GM13976 (cell line): ENCODE results near the gene KNDC1.
"Not testable (repeated sequence)": the region's sequence is repeated elsewhere in the genome, so short reads cannot be mapped to it uniquely, and the experiment has no call there.

Experiments used
- DNase-seq: peaks from one replicate; pipeline ENCODE4 v3.0.0; 2012; ENCODE audit warnings: low spot score
- in situ Hi-C: fragments of 300-500 bp; cut with MboI; formaldehyde crosslinking; loops from one replicate; pipeline ENCODE4 v1.12.0; 2022; ENCODE audit warnings: low sequenced_read_pairs, mixed read lengths, inconsistent platforms; ENCODE audit not compliant: unreplicated experiment
- TF ChIP-seq, protein P1 (sequence below): IDR thresholded peaks from 2 replicates; pipeline ENCODE4 v1.5.1; 2012; ENCODE audit warnings: borderline replicate concordance, mild to moderate bottlenecking; ENCODE audit not compliant: insufficient read depth; ENCODE audit errors: extremely low read depth, missing control alignments, control extremely low read depth

Gene KNDC1

DNA sequence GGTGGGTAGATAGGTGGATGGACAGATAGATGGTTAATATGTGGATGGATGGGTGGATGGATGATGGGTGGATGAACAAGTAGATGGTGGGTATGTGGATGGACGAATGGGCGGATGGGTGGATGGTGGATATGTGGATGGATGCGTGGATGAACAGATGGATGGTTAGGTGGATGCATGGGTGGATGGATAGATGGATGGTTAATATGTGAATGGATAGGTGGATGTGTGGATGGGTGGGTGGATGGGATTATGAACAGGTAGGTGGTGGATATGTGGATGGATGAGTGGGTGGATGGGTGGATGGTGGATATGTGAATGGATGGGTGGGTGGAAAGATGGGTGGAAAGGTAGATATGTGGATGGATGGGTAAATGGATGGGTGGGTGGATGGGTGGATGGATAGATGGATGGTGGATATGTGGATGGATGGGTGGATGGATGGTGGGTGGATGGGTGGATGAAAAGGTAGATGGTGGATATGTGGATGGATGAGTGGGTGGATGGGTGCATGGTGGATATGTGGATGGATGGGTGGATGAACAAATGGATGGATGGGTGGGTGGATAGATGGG is 14.8 kb downstream of the KNDC1 start:
- no peak for DNase-seq
- TF ChIP-seq, protein P1, sequence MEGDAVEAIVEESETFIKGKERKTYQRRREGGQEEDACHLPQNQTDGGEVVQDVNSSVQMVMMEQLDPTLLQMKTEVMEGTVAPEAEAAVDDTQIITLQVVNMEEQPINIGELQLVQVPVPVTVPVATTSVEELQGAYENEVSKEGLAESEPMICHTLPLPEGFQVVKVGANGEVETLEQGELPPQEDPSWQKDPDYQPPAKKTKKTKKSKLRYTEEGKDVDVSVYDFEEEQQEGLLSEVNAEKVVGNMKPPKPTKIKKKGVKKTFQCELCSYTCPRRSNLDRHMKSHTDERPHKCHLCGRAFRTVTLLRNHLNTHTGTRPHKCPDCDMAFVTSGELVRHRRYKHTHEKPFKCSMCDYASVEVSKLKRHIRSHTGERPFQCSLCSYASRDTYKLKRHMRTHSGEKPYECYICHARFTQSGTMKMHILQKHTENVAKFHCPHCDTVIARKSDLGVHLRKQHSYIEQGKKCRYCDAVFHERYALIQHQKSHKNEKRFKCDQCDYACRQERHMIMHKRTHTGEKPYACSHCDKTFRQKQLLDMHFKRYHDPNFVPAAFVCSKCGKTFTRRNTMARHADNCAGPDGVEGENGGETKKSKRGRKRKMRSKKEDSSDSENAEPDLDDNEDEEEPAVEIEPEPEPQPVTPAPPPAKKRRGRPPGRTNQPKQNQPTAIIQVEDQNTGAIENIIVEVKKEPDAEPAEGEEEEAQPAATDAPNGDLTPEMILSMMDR = no peak
- in situ Hi-C loops = no loop called here

DNA sequence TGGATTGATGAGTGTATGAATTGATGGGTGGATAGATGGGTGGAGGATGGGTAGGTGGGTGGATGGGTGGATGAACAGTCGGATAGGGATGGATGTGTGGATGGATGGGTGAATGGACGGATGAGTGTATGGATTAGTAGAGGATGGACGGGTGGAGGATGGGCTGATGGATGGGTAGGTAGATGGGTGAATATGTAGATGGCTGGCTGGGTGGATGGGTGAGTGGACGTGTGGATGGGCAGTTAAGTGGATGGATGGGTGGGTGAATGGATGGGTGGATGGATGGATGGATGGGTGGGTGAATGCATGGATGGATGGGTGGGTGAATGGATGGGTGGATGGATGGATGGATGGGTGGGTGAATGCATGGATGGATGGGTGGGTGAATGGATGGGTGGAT is 15.6 kb downstream of the KNDC1 start:
- in situ Hi-C loops, DNase-seq: not testable (repeated sequence)

DNA sequence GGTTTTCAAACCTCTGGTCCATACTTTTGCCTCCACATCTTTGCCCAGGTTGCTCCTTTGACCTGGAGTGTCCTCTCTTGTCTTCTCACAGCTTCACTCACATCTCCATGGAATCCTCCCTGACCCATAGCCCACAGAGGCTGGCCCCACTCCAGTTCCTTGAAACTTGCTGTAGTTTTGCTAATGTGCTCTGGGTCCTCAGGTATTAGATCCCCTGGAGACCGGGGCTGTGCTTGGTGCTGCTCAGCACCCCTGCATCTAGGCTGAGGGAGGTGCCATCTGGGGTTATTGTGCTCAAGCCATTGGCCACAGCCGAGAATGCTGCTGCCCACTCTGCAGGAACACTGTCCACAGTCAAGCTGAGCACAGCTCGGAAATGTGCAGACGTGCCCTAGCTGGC is 16.5 kb downstream of the KNDC1 start:
- in situ Hi-C loops = no loop called here
- TF ChIP-seq, protein P1 = no peak
- DNase-seq = no peak

DNA sequence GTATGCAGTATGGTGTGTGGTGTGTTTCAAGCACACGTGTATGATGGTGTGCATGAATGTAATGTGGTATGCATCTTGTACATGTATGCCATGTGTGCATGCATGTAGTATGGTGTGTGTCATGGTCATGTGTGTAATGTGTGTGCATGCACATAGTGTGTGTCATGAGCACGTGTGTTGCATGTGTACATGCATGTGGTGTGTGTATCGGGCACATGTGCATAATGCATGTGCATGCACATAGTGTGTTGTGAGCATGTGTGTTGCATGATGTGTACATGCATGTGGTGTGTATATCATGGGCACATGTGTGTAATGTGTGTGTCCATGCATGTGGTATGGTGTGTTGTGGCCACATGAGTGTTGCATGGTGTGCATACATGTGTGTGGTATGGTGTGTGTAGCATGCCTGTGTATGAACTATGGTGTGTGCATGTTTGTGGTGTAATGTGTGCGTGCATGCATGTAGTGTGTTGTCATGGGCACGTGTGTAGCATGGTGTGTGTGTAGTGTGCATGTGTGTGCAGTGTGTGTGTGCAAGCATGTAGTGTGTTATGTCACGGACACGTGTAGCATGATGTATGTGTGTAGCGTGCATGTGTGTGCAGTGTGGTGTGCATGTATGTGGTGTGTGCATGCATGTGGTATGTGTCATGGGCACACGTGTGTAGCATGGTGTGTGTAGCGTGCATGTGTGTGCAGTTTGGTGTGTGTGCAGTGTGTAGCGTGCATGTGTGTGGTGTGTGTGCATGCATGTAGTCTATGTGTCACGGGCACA is 17.6 kb downstream of the KNDC1 start:
- TF ChIP-seq, protein P1 = no peak
- DNase-seq = no peak
- in situ Hi-C loops = no loop called here

DNA sequence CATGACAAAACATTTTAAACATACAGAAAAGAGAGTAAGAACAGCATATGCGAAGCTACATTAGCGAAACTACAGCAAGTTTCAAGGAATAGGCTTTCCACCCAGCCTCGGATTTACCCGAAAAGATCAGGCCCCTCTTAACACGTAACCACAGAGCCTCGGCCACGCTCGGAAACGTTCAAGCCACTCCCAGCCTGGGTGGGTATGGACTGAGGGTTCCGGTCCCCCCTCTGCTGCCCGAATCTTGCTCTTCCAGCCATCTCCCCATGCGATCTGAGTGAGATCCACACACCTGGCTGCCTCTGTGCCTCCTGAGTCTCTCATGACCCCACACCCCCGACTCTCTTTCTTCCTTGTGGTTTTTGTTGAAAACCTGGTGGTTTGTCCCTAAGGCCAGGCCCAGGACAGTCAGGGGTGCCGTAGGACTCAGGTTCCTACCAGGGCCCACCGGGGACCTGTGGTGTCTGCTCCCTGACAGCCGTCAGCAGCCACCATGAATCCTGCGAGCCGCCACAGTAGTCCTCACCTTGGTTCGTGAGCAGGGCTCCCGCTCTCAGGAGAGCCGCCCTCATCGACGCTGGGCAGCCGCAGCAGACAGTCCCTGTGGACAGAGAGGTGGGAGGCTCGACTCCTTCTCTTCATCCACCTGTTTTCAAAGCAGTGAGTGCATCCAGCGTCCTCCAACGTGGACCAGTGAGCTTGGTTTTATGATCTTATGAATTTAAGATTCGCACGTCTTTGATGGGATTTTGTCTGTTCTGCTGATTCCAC is 18.5 kb downstream of the KNDC1 start:
- DNase-seq = no peak
- in situ Hi-C loops = no loop called here
- TF ChIP-seq, protein P1 = no peak

DNA sequence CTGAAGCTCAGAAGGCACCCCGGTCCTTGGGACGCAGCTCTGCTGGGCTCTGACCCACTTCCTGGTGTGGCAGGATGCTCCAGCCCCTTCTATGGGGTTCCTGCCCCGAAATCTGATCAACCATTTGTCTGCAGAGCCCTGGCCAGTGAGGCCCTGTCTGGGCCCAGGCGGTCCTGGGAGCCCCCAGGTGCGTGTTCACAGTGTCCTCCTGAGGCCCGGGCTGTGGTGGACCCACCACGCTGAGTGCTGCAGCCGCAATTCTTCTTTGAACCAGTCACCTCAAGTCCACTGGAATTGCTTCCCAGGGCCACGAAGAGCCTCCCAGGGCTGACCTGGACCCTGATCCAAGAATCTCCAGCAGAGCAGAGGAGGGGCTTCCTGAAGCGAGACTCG is 19.1 kb downstream of the KNDC1 start:
- TF ChIP-seq, protein P1 = no peak
- in situ Hi-C loops = no loop called here

DNA sequence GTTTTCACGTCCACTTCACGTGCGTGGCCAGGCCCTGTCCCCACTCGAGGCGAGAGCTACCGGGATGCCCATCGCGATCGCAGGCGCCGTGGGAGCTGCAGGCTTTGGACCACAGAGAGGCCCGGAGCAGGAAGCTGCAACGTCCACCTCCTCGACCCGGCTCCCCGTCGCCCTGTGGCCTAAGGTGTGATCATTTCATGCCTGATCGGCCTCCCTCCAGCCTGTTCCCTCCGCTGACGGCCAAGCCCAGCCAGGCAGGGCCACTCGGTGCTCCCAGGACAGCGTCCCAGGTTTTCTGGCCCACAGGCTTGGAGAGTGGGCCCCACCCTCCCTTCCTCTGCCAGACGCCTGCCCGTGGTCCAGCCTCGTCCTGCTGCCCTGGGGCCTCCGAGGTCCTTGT is 19.6 kb downstream of the KNDC1 start:
- in situ Hi-C loops = no loop called here
- DNase-seq = no peak
- TF ChIP-seq, protein P1 = no peak

More for the DNA sequence above, 19.1 kb downstream of the KNDC1 start:
- no peak for DNase-seq
